Skeletal muscle tissue (tissue), 4 donors: ENCODE measurements around the gene EFEMP1. TPM values are rescaled to one million over a fixed set of nuclear protein-coding genes. Genes with fewer than 3 reads are reported as not detected.
"Not testable (repeated sequence)": the region's sequence is repeated elsewhere in the genome, so short reads cannot be mapped to it uniquely, and the experiment has no call there.

Source experiments
- H3K27ac ChIP-seq: one replicate; pipeline ENCODE4 v1.7.0; 2013; ENCODE audit warnings: mild to moderate bottlenecking, low read depth, low read length, inconsistent platforms
- H3K27me3 ChIP-seq, 3 donors: one replicate each; pipeline ENCODE4 v1.7.0; 2013; ENCODE audit warnings: low read length in 3 of 3; ENCODE audit not compliant: control insufficient read depth in 3 of 3, insufficient read depth in 3 of 3
- H3K36me3 ChIP-seq, 3 donors: one replicate each; pipeline ENCODE4 v1.7.0; 2013; ENCODE audit warnings: low read length in 3 of 3; ENCODE audit not compliant: control insufficient read depth in 3 of 3, insufficient read depth in 3 of 3
- H3K4me1 ChIP-seq, 3 donors: one replicate each; pipeline ENCODE4 v1.7.0; 2013; ENCODE audit warnings: low read length in 3 of 3, mild to moderate bottlenecking in 3 of 3; ENCODE audit not compliant: control insufficient read depth in 3 of 3, insufficient read depth in 3 of 3
- H3K4me3 ChIP-seq, 3 donors: one replicate each; pipeline ENCODE4 v1.7.0; 2013; ENCODE audit warnings: low read length in 3 of 3
- H3K9ac ChIP-seq, 3 donors: one replicate each; pipeline ENCODE4 v1.7.0; 2013; ENCODE audit warnings: low read length in 3 of 3, mild to moderate bottlenecking in 3 of 3, moderate library complexity in 2 of 3, low read depth in 1 of 3
- H3K9me3 ChIP-seq, 3 donors: one replicate each; pipeline ENCODE4 v1.7.0; 2013; ENCODE audit warnings: low read length in 3 of 3; ENCODE audit not compliant: control insufficient read depth in 3 of 3
- total RNA-seq: library from RNA; depleted of rRNA; stranded (reverse); fragments of >200 nt; gene quantifications from one replicate; pipeline ENCODE4 v1.2.3, GENCODE V29; 2014
- donor health status: Osteomylitis.

Gene EFEMP1
- total RNA-seq, 1 donor from 2014 or later, result 18.3 TPM

DNA sequence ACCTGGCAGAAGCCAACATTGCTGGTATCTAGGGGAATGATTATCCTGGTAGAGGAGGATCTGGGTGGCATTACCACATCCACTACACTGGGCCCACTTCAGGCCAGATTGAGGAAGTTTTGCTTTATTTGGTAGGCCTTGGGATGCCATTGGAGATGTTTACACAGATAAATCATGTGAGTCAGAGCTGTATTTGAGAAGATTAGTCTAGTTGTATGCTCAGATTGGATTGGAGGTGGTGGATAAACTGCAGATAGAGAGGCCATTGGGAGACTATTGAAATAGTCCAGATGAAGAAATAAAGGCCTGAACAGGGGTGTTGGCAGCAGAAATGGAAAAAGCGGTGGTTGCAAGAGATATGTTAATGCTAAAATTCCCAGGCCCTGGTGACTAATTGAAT, 81.5 kb downstream of the EFEMP1 start:
- Histone ChIP-seq H3K9me3 (no peaks in the 10 kb centered on the region), H3K27ac (no peak overlapping the region), H3K36me3 (no peaks in the 10 kb centered on the region), H3K9ac (no peak overlapping the region), H3K27me3 (no peaks in the 10 kb centered on the region), H3K4me1 (no peaks in the 10 kb centered on the region), H3K4me3 (no peak overlapping the region)

DNA sequence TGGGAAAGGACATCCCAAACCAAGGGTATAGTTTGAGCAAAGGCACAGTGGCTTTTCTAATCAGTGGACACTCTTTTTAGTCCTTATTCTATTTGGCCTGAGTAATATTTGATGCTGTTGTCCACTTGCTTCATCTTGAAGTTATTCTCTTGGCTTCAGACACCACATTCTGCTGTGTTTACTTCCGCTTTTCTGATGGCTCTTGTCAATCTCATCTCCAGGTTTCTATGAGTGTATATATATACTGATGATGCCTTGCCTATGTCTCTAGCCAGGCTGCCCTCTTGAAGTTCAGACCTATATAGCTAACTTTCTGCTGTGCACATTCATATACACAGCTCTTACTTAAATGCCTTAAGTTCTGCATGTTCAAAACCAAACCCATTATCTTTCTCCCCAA, 83.1 kb downstream of the EFEMP1 start:
- H3K36me3 ChIP-seq, result no peaks in the 10 kb centered on the region
- H3K9me3 ChIP-seq, result no peaks in the 10 kb centered on the region
- no peaks in the 10 kb centered on the region for H3K4me1 ChIP-seq
- no peak overlapping the region for H3K4me3 ChIP-seq
- H3K9ac ChIP-seq, result no peak overlapping the region
- no peaks in the 10 kb centered on the region for H3K27me3 ChIP-seq
- H3K27ac ChIP-seq, result no peak overlapping the region

DNA sequence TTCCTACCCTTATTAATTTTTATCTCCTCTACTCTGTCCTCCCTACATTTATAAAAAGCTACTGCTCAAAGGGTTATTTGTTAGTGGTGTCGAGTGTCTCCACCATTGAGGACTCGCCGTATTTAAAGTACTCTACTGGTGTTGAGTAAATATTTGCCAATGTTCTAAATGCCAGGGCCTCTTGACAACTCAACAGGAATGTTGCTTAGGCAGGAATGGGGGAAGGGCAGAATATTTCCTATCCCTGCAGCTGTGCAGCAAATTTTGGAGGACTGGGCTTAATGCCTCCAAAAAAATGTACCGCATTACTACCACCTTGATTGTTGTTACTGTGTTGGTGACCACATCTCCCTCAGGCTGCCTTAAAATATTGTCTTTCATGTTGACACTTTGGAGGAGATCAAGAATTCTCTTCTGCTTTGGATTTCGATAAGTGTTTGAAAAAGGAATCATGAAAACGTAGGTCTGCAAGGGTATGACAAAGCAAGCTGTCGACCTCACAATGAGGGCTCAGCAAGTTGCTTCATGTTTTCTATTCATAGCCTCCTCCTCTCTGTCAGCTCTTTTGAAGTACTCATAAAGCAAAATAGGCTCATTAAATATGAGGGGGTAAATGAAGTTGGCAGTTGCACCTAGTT, 84.3 kb downstream of the EFEMP1 start:
- no peaks in the 10 kb centered on the region for H3K4me1 ChIP-seq
- H3K27me3 ChIP-seq, result no peaks in the 10 kb centered on the region
- no peak overlapping the region for H3K27ac ChIP-seq
- H3K9ac ChIP-seq, result no peak overlapping the region
- H3K36me3 ChIP-seq, result no peaks in the 10 kb centered on the region
- no peak overlapping the region for H3K4me3 ChIP-seq
- H3K9me3 ChIP-seq, result no peaks in the 10 kb centered on the region

DNA sequence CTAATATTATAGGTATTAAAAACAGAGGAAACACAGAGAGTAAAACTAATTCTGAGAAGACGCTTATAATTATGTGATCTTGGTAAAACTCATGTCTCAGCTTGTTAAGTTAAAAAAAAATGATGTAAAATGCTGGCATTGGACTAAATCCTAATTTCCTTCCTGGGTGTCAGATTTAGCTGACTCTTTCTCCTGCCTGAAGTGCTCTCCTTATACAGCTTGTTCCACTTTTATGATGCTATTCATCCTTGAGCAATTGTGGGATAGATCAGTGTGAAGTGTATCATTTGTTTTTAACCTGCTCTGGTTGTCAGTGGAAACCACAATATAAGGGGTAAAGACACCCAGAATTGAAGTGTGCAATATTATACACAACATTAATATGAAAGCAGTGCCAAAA, 84.9 kb downstream of the EFEMP1 start:
- no peaks in the 10 kb centered on the region for H3K4me1 ChIP-seq
- no peak overlapping the region for H3K9ac ChIP-seq
- H3K9me3 ChIP-seq, result no peaks in the 10 kb centered on the region
- H3K4me3 ChIP-seq, result no peak overlapping the region
- H3K36me3 ChIP-seq, result no peaks in the 10 kb centered on the region
- H3K27ac ChIP-seq, result no peak overlapping the region
- no peaks in the 10 kb centered on the region for H3K27me3 ChIP-seq

DNA sequence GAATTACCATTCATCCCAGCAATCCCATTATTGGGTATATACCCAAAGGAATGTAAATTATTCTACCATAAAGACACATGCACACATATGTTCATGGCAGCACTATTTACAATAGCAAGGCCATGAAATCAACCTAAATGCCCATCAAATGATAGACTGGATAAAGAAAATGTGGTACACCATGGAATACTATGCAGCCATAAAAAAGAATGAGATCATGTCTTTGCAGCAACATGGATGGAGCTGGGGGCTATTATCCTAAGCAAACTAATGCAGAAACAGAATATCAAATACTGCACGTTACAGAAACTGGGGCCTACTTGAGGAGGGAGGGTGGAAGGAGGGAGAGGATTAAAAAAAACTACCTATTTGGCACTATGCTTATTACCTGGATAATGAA, 85.5 kb downstream of the EFEMP1 start:
- H3K4me1 ChIP-seq, H3K9ac ChIP-seq, H3K36me3 ChIP-seq, H3K27ac ChIP-seq, H3K27me3 ChIP-seq, H3K4me3 ChIP-seq, H3K9me3 ChIP-seq: not testable (repeated sequence)

DNA sequence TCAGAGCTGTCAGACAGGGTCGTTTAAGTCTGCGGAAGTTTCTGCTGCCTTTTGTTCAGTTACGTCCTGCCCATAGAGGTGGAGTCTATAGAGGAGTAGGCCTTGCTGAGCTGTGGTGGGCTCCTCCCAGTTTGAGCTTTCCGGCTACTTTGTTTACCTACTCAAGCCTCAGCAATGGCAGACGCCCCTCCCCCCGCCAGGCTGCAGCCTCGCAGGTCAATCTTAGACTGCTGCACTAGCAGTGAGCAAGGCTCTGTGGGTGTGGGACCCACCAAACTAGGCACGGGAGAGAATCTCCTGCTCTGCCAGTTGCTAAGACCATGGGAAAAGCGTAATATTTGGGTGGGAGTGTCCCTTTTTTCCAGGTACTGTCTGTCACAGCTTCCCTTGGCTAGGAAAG, 86.5 kb downstream of the EFEMP1 start:
- H3K4me1 ChIP-seq, result no peaks in the 10 kb centered on the region
- H3K4me3 ChIP-seq, result no peak overlapping the region
- H3K36me3 ChIP-seq, result no peaks in the 10 kb centered on the region
- H3K27ac ChIP-seq, result no peak overlapping the region
- no peaks in the 10 kb centered on the region for H3K9me3 ChIP-seq
- H3K27me3 ChIP-seq, result no peaks in the 10 kb centered on the region
- no peak overlapping the region for H3K9ac ChIP-seq

DNA sequence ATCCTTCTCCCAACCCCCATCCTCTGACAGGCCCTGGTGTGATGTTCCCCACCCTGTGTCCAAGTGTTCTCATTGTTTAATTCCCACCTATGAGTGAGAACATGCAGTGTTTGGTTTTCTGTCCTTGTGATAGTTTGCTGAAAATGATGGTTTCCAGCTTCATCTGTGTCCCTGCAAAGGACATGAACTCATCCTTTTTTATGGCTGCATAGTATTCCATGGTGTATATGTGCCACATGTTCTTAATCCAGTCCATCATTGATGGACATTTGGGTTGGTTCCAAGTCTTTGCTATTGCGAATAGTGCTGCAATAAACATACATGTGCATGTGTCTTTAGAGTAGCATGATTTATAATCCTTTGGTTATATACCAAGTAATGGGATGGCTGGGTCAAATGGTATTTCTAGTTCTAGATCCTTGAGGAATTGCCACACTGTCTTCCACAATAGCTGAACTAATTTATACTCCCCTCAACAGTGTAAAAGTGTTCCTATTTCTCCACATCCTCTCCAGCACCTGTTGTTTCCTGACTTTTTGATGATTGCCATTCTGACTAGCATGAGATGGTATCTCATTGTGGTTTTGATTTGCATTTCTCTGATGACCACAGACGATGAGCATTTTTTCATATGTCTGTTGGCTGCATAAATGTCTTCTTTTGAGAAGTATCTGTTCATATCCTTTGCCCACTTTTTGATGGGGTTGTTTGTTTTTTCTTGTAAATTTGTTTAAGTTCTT, 91.7 kb downstream of the EFEMP1 start:
- H3K9me3 ChIP-seq, H3K4me3 ChIP-seq, H3K36me3 ChIP-seq, H3K27me3 ChIP-seq, H3K4me1 ChIP-seq, H3K9ac ChIP-seq, H3K27ac ChIP-seq: not testable (repeated sequence)

DNA sequence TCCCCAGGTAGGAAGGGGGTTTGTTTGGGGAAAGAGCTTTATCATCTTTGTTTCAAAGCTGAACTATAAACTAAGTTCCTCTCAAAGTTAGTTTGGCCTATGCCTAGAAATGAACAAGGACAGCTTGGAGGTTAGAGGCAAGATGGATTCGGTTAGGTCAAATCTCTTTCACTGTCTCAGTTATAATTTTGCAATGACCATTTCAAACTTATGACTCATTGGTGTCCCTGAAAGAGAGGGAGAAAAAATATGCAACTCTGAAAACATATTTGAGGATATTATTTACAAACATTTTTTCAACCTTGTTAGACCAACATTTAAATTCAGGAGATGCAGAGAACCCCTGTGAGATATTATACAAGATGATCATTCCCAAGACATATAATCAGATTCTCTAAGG, 95.7 kb downstream of the EFEMP1 start:
- H3K27ac ChIP-seq, result no peak overlapping the region
- H3K4me1 ChIP-seq, result no peaks in the 10 kb centered on the region
- no peak overlapping the region for H3K4me3 ChIP-seq
- H3K9ac ChIP-seq, result no peak overlapping the region
- no peaks in the 10 kb centered on the region for H3K36me3 ChIP-seq
- H3K27me3 ChIP-seq, result no peaks in the 10 kb centered on the region
- H3K9me3 ChIP-seq, result no peaks in the 10 kb centered on the region

DNA sequence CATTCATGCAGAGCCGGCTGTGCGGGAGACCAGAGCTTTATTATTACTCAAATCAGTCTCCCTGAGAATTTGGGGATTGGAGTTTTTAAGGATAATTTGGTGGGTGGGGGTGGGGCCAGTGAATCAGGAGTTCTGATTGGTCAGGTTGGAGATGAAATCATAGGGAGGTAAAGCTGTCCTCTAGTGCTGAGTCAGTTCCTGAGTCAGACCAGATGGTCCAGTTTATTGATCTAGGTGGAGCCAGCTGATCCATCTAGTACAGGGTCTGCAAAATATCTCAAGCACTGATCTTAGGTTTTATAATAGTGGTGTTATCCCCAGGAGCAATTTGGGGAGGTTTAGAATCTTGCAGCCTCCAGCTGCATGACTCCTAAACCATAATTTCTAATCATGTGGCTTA, 96.2 kb downstream of the EFEMP1 start:
- not testable (repeated sequence) for H3K27me3 ChIP-seq, H3K4me3 ChIP-seq, H3K9me3 ChIP-seq, H3K9ac ChIP-seq, H3K4me1 ChIP-seq, H3K36me3 ChIP-seq, H3K27ac ChIP-seq

DNA sequence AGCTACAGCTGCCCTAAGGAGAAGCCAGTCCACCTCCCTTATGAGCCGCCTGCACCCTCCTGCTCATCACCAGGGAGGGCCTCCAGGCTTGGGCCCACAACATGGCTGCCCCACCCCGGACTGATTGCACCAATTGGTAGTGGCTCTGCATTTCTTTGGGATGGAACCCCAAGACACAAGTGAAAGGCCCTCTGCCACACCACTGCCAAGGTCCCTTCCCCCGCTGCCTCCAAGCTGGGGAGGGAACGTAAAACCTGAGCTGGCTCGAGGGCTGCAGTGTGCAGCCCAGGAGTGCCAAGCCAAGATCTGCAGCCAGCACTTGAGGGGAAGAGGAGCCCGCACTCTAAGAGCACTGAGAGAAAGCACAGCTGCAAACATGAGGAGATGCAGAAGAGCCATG, 97.3 kb downstream of the EFEMP1 start:
- Histone ChIP-seq H3K4me3 (no peak overlapping the region), H3K27ac (no peak overlapping the region), H3K4me1 (no peaks in the 10 kb centered on the region), H3K9ac (no peak overlapping the region), H3K27me3 (no peaks in the 10 kb centered on the region), H3K9me3 (no peaks in the 10 kb centered on the region), H3K36me3 (no peaks in the 10 kb centered on the region)
